SK-N-MC (cell line): ENCODE results near the gene ZNF80.

ENCODE experiments used
- DNase-seq: peaks from one replicate; pipeline ENCODE4 v3.0.0-alpha.2; 2011; ENCODE audit warnings: low read depth, low spot score
- H3K27ac ChIP-seq: fragments of 200-600 bp; sonication (generic); 2 replicates; pipeline ENCODE4 v1.5.1; 2016; ENCODE audit warnings: mixed run types
- H3K36me3 ChIP-seq: fragments of 200-600 bp; sonication (generic); 2 replicates; pipeline ENCODE4 v1.6.1; 2017; ENCODE audit warnings: antibody characterized with exemption, low read length, mixed read lengths; ENCODE audit not compliant: insufficient read depth
- H3K4me3 ChIP-seq: fragments of 200-600 bp; sonication (generic); 2 replicates; pipeline ENCODE4 v1.5.1; 2016
- H3K9ac ChIP-seq: fragments of 200-600 bp; sonication (generic); 2 replicates; pipeline ENCODE4 v1.8.0; 2017; ENCODE audit warnings: mixed run types, mixed read lengths; ENCODE audit not compliant: insufficient read length
- H3K9me3 ChIP-seq: fragments of 200-600 bp; sonication (generic); 2 replicates; pipeline ENCODE4 v1.6.1; 2017; ENCODE audit warnings: low read depth, mild to moderate bottlenecking, antibody characterized with exemption, low read length, moderate library complexity, mixed read lengths
- POLR2AphosphoS5 ChIP-seq: IDR thresholded peaks from 2 replicates; pipeline ENCODE4 v1.6.1; 2012; ENCODE audit warnings: mild to moderate bottlenecking, low read depth, low read length, borderline replicate concordance

ZNF80 gene

GRCh38 chr3:114186501-114186900 lies 50.9 kb downstream of the ZNF80 start:
- TF ChIP-seq POLR2AphosphoS5: no peak
- Histone ChIP-seq H3K36me3 (no peaks in the 10 kb centered on the region), H3K4me3 (no peak overlapping the region), H3K27ac (no peak overlapping the region), H3K9ac (no peak overlapping the region), H3K9me3 (no peaks in the 10 kb centered on the region)
- DNase-seq: no peak
